Amniotic stem cell (primary cell): ENCODE measurements around the gene ZNF532.

Source experiments
- DNase-seq: peaks from one replicate; lab custom pipeline; 2025; lab: John Stamatoyannopoulos, UW

The ZNF532 gene

GRCh38 chr18:58937071-58937886, 72.6 kb downstream of the ZNF532 start:
- no peak for DNase-seq

- no peak for DNase-seq
These were observed 73.2 kb downstream of the ZNF532 start for GRCh38 chr18:58937887-58938267.

GRCh38 chr18:58941426-58942099, 76.9 kb downstream of the ZNF532 start:
- no peak for DNase-seq

- no peak for DNase-seq
These were observed 79.2 kb downstream of the ZNF532 start for GRCh38 chr18:58943896-58944295.

DNA sequence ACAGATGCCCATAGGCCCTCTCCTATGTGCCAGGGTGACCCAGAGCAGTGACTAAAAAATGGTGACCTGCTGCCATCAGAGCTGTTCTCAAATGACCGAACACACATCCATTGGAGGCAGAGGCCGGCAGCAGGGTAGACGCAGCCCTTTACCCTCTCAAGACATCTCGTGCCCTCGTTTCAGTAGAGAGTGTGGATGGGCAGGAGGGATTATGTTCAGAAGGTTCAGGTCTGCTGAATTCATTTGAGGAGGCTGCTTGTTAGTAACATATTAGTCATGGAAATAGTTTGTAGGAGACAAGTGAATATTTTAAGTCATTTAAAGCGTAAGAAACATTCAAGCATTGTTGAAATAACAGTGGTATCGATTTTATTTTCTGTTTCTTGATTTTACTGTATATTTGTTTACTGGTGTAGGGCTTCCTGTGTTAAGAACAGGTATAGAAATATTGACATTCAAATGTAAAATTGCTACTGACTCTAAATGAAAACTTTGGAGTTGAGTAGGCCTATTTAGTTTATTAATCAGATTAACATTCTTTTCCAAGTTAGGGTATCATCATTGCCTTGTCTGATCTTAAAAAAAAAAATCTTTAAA, 82.6 kb downstream of the ZNF532 start:
- no peak for DNase-seq

DNA sequence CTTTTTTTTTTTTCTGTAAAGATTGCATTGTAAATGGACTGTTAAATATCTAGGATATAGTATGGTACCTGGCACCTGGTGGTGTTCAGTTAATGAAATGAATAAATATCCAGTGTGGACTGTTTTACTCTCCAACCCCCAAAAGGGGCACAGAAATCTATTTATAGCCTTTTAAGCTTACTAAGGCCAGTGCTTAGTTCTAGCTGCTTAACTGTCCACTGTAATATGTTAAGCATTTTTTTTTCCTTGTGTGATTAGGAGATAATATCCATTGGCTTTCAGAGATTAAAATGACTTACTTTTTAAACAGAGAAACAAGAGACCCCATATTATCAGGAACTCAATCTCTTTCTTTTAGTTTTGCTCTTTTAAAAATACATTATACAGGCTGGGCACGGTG, 84.4 kb downstream of the ZNF532 start:
- DNase-seq, result no peak

- no peak for DNase-seq
These were observed 87.5 kb downstream of the ZNF532 start for GRCh38 chr18:58951986-58952702.

DNA sequence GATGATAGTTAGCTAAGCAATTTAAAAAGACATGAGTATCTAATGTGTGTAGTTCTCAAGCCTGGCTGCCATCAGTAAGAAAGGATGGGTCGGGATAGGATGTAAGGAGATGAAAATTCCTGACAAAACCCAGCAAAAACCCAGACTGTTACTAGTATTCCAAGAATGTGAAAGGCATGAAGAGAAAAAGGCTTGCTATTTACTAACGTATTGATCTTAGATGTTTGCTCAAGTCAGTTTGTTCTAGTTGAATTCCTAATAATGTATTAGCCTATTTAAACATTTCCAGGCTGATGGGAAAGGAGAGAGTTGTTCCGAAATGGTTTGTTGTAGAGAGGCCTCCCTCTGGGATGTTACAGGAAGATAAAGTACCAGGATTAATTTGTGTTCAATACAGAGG, 88.2 kb downstream of the ZNF532 start:
- DNase-seq, result no peak

DNA sequence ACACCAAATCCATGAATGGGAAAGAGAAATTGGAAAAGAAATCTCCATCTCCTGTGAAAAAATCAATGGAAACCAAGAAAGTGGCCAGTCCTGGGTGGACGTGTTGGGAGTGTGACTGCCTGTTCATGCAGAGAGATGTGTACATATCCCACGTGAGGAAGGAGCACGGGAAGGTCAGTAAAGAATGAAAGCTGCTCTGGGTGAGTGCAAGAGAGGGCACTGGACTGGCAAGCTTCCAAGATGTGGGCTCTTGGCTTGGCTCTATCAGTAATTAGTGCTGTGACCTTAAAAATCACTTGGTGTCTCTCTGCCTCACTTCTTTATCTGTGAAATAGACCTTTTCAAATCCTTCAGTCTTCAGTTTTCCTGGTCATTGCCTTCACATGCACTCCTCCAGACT, 89.0 kb downstream of the ZNF532 start:
- DNase-seq, result no peak

GRCh38 chr18:58955001-58955400, 90.3 kb downstream of the ZNF532 start:
- no peak for DNase-seq

- no peak for DNase-seq
These were observed 91.1 kb downstream of the ZNF532 start for GRCh38 chr18:58955738-58956137.

GRCh38 chr18:58958628-58959027, 94.0 kb downstream of the ZNF532 start:
- DNase-seq, result no peak

- DNase-seq, result no peak
These were observed 95.8 kb downstream of the ZNF532 start for GRCh38 chr18:58960508-58960907.

DNA sequence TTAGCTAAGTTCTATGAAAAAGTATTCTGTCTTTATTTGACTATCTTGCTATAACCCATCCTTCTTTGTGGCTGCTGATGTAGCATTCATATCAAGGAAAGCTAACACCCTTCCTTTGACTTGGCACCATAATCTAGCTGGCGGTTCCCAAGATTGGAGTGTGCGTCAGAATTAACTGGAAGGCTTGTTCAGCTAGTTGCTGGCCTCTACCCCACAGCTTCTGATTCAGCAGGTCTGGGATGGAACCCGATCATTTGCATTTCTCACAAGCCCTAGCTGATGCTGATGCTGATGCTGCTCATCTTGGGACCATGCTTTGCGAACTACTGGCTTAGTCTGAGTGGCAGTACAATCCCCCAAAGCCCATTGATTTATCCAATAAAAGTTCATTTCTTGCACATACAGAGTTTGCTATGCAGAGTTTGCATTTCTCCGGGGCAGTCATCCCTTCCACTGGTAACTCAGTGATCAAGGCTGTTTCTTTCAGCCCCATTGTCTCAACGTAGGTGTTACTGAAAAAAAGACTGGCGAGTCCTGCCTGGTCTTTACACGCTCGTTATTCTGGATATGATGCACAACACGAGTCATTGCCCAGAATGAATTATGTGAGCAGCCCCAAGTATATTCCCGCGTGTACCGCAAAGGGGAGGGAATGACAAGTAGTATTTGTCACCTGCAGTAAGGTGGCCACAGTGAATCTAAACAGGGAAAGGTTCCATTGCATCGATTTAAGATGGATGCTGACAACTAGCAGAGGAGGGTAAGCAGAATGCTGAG, 96.5 kb downstream of the ZNF532 start:
- no peak for DNase-seq

DNA sequence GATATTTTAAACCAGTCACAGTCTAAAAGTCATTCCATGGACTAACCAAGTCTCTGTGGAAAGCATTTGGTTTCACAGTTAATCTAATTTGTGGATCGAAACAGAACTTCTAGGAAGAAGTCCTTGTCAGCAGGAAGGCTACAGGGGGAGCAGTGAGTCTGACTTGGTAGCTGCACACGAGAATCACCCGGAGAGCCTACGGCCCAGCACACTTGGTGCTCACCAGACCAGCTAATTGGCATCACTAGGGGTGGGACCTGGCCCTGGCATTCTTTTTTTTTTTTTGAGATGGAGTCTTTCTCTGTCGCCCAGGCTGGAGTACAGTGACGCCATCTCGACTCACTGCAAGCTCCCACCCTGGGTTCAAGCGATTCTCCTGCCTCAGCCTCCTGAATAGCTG, 97.7 kb downstream of the ZNF532 start:
- no peak for DNase-seq

DNA sequence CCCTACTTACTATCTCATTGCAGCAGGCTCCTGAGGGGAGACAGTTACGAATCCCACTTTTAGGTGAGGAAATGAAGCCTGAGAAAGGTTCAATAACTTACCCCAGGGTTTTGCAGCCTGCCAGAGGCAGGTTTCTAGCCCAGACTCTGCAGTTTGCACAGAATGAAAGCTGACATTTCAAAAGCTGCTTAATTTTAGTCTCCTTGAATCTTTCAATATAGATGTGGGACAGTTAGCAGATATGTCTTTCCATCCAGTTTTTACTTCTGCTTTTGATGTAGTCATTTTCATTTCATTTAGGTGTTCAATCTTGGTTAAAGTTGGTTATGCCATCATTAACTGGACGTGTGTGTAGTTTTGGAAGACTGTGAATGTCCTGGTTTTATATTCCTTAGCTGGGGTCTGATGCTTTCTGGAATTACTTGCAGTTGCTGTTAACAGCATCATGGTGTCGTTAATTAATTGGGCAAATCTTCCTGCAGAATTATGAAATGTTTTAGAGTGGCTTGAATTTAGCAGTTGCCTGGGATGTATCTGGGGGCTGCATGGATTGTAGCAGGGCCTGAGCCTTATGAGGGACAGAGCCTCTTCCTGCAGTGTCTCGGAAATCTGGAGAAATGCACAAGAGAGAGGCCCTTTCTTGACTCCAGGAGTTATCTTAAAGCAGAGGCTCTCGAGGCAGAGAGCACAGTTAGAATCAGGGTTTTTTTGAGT, 100.8 kb downstream of the ZNF532 start:
- DNase-seq, result no peak

DNA sequence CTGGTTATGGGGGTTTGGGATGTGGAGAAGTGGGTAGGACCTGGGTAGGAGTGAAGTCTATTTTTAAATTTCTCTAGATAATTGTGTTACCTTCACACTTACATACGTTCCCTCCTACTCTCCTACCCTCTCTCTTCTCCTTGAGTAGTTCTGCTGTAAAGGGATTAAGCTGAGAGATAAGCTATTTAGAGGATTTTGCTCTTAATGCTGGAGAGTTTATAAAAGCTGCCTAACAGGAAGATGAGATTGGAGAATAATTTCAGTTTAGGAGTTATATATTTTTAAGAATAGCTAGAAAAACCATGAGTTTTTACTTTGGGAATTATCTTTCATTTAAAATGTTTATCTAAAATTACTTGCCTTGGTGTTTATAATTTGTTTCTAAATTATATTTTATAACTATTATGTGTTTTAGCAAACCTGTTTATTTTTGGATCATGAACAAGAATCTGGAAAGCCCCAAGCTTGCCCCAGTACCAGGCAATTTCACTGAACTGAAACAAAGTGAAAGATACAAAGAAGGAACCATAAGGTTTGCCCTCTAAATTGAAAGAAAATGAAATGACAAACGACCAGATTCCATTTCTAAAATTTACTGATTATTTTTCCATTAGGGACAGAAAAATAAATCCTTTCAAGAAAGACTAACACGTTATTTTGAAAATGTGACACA, 101.5 kb downstream of the ZNF532 start:
- no peak for DNase-seq

- DNase-seq, result no peak
These were observed 102.0 kb downstream of the ZNF532 start for GRCh38 chr18:58966704-58967103.

DNA sequence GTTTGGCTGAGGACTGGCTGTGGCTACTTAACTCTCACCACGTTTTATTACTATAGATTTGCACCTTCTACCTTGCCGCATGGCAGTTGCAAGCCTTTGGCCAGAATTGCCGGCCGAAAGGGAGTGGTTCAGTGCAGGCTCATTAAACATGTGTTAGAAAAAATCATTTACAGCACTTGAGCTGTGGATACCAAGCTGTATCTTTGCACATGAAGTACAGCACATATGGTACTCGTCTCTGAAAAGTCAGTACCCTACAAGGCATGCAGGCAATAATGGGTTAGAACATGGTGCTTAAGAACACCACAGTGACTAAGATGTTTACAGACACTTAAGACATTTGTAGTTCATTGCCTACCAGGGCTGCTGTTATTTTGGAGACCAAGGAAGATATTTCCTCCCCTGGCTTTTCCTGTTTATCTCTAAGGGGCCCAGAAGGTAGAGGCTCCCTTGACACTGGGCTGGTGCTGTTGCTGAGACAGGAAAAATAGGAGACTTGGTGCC, 103.1 kb downstream of the ZNF532 start:
- DNase-seq, result no peak
